ENCODE data around the gene C19orf53. TPM values are rescaled to one million over a fixed set of nuclear protein-coding genes. Genes with fewer than 3 reads are reported as not detected.

Gene C19orf53
- polyA plus RNA-seq, 3 donors = 125 to 156 (median 132) TPM

- Histone ChIP-seq H3K9me3 (replicated peaks in 1 of 2; ENCODE audit: control insufficient read depth in 1 of 2, insufficient read depth in 1 of 2, low read length in 2 of 2) (no peaks in the 10 kb centered on the region), H3K9ac (ENCODE audit: insufficient read depth, low read length, poor library complexity, severe bottlenecking) (no peak overlapping the region), H3K79me2 (ENCODE audit: insufficient read depth, low read length) (no peaks in the 10 kb centered on the region), H3K4me3 (replicated peaks in 1 of 3; ENCODE audit: low read depth in 2 of 3, low read length in 3 of 3) (no peak overlapping the region), H3K36me3 (replicated peaks in 1 of 2; ENCODE audit: control insufficient read depth in 1 of 2, insufficient read depth in 2 of 2, low read length in 2 of 2) (peaks cover 20 to 29% of the 10 kb centered on the region in 2 donors), H3K4me1 (ENCODE audit: control insufficient read depth in 1 of 2, insufficient read depth in 2 of 2, low read length in 2 of 2) (peaks cover 4 to 12% of the 10 kb centered on the region in 2 donors), H3K27ac (ENCODE audit: low read depth in 1 of 2, low read length in 2 of 2) (no peak overlapping the region), H4K20me1 (ENCODE audit: insufficient read depth, low read length) (peaks cover under 1% of the 10 kb centered on the region), H3K4me2 (replicated peaks; ENCODE audit: extremely low read depth, low read length, poor library complexity, severe bottlenecking) (no peak overlapping the region), H2AFZ (ENCODE audit: insufficient read depth, low read depth, low read length, poor library complexity, severe bottlenecking) (peak overlapping the region; percentile 42), H3K27me3 (ENCODE audit: control insufficient read depth in 2 of 2, insufficient read depth in 2 of 2, low read length in 2 of 2) (no peaks in the 10 kb centered on the region)
- peaks cover 24 to 27% of the 10 kb centered on the region in 2 donors for H3K36me3 Mint-ChIP-seq
- peaks cover 0 to 3% (median 0%) of the 10 kb centered on the region in 7 donors for H3K9me3 Mint-ChIP-seq
- H3K27ac Mint-ChIP-seq = no peak overlapping the region
- intact Hi-C loops (cut with micrococcal nuclease) = loop anchor here in 1 of 2 donors (5.0 kb wide), 1 partner anchor 86 kb away; no protein-coding TSS in a partner anchor
- H3K27me3 Mint-ChIP-seq (ENCODE audit: low read depth in 3 of 3) = peaks cover 0 to 3% (median 0%) of the 10 kb centered on the region in 3 donors
- TF ChIP-seq CTCF (IDR thresholded peaks at IDR 0.05) = no peak
- H3K4me1 Mint-ChIP-seq = peaks cover 13% of the 10 kb centered on the region
- no peak overlapping the region for H3K4me3 Mint-ChIP-seq
- WGBS (ENCODE audit: insufficient coverage) = 13% methylated on average over 1 of the region's 5 CpGs
- DNase-seq = no peak
Measured at GRCh38 chr19:13781547-13781946, 7.3 kb downstream of the C19orf53 start.

GRCh38 chr19:13782537-13782936 is 8.3 kb downstream of the C19orf53 start:
- no peak for TF ChIP-seq CTCF (IDR thresholded peaks at IDR 0.05)
- intact Hi-C loops (cut with micrococcal nuclease) = loop anchor here in 1 of 2 donors (5.0 kb wide), 1 partner anchor 85 kb away; no protein-coding TSS in a partner anchor
- no peak overlapping the region for H3K27ac Mint-ChIP-seq
- 100% methylated on average over 3 of the region's 8 CpGs for WGBS (ENCODE audit: insufficient coverage)
- no peak overlapping the region for H3K4me3 Mint-ChIP-seq
- Histone ChIP-seq H3K79me2 (ENCODE audit: insufficient read depth, low read length) (no peaks in the 10 kb centered on the region), H3K4me3 (replicated peaks in 1 of 3; ENCODE audit: low read depth in 2 of 3, low read length in 3 of 3) (no peak overlapping the region), H3K27me3 (ENCODE audit: control insufficient read depth in 2 of 2, insufficient read depth in 2 of 2, low read length in 2 of 2) (no peaks in the 10 kb centered on the region), H4K20me1 (ENCODE audit: insufficient read depth, low read length) (no peaks in the 10 kb centered on the region), H3K27ac (ENCODE audit: low read depth in 1 of 2, low read length in 2 of 2) (no peak overlapping the region), H3K36me3 (replicated peaks in 1 of 2; ENCODE audit: control insufficient read depth in 1 of 2, insufficient read depth in 2 of 2, low read length in 2 of 2) (peaks cover 19% of the 10 kb centered on the region in 2 donors), H3K9me3 (replicated peaks in 1 of 2; ENCODE audit: control insufficient read depth in 1 of 2, insufficient read depth in 1 of 2, low read length in 2 of 2) (no peaks in the 10 kb centered on the region), H3K9ac (ENCODE audit: insufficient read depth, low read length, poor library complexity, severe bottlenecking) (no peak overlapping the region), H3K4me2 (replicated peaks; ENCODE audit: extremely low read depth, low read length, poor library complexity, severe bottlenecking) (no peak overlapping the region), H2AFZ (ENCODE audit: insufficient read depth, low read depth, low read length, poor library complexity, severe bottlenecking) (no peak overlapping the region), H3K4me1 (ENCODE audit: control insufficient read depth in 1 of 2, insufficient read depth in 2 of 2, low read length in 2 of 2) (peaks cover 12 to 20% of the 10 kb centered on the region in 2 donors)
- peaks cover 19 to 20% of the 10 kb centered on the region in 2 donors for H3K36me3 Mint-ChIP-seq
- H3K27me3 Mint-ChIP-seq (ENCODE audit: low read depth in 3 of 3) = peaks cover 0 to 3% (median 0%) of the 10 kb centered on the region in 3 donors
- H3K9me3 Mint-ChIP-seq = peaks cover 0 to 3% (median 0%) of the 10 kb centered on the region in 7 donors
- no peak for DNase-seq
- H3K4me1 Mint-ChIP-seq = peaks cover 18% of the 10 kb centered on the region
